NCI-H510A (cell line): ENCODE results near the gene HBD.
"Not testable (repeated sequence)": the region's sequence is repeated elsewhere in the genome, so short reads cannot be mapped to it uniquely, and the experiment has no call there.

Source experiments
- DNase-seq: peaks from one replicate; lab custom pipeline; 2025; lab: John Stamatoyannopoulos, UW

Gene HBD

DNA sequence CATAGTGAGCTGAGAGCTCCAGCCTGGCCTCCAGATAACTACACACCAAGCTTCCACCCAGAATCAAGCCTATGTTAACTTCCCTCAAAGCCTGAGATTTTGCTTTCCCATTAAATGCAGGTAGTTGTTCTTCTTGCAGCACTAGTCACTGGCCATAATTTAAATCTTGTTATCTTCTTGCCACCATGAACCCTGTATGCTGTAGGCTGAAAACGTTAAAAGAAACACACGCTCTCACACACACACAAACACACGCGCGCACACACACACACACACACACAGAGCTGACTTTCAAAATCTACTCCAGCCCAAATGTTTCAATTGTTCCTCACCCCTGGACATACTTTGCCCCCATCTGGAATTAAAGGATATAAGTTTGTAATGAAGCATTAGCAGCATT lies 19.2 kb upstream of the HBD start:
- DNase-seq: not testable (repeated sequence)

DNA sequence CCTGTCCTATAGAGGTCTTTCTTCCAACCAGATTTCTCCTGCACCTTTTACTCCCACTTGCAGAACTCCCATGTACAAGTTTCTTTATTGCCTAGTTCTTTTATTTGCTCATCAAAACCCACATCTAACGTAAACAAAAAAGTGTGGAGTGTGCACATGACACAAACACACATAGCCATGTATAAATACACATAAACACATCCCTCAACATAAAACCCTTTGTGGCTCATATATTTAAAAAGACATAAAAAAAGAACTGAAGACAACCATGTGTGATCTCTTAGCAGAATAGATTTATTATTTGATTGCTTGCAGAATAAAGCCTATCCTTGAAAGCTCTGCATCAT lies 18.6 kb upstream of the HBD start:
- DNase-seq: no peak

DNA sequence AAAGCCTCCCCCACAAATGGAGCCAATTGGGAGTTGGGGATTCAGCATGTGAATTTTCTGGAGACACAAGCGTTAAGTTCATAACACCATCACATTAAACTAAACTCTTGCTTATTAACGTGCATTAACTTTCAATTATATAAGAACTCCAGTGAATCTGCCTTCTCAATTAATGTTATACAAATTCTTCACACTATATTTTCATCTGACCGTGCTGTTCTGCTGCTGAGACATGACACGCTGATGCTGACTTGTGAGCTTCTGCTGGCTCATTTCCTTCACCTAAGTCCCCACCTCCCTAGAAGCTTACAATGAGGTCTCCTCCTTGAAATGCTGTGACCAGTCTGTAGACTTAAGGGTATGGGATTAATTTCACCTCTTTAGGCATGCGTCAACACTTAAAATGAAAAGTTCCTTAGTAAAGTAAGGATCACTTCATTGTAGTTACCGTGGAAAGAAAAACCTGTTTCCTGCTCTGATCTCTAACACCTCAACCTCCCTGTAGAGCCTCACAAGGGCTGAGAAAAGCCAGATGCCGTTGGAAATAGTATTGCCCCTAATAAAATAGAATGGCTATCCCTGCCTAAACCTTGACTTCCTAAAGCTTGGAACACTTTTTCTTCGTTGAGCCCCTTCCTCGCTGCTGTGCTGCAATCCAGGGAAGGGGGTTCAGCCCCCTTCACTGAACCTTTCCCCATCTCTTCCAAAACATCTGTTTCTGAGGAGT lies 18.1 kb upstream of the HBD start:
- no peak for DNase-seq

DNA sequence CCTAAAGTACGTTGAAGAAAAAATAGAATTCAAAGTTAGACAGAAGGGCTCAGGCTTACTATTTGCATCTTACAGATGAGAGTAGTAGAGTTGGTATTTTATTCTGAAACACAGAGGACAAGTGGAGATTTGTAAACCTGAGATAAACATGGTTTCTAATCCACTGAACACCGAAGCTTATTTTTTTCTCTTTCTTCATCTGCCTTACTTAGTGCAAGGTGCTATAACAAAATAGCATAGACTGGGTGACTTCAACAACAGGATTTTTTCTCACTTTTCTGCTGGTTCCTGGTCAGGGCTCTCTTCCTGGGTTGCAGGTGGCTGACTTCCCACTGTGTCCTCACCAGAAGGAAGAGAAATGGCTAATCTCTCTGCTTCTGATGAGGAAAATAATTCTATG lies 17.5 kb upstream of the HBD start:
- DNase-seq: no peak

DNA sequence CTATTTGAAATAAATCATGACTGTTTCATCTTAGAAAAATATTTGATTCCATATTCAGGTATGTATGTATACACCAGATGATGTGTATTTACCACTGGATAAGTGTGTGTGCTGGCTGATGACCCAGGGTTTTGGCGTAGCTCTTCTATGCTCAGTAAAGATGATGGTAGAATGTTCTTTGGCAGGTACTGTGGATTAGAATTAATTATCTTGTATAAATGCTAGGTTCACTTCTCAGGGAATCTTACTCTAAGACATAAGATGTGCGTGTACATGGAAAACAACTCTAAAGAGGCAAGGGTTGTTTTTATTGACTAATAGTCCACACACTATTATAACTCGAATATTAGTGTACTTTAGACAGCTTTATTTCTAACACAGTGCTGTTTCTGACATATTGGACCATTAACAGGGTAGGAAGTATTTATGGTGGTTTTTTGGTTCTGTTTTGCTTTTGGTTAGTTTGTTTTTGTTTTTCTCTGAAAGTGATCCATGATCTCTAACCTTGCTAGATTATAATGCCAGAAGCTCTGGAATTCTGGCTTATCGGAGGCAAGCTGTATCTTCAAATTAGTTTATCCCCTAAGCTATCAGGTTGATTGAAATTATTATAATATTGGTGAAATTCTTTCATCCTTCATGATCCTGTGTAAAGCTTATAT lies 16.4 kb upstream of the HBD start:
- DNase-seq: no peak

DNA sequence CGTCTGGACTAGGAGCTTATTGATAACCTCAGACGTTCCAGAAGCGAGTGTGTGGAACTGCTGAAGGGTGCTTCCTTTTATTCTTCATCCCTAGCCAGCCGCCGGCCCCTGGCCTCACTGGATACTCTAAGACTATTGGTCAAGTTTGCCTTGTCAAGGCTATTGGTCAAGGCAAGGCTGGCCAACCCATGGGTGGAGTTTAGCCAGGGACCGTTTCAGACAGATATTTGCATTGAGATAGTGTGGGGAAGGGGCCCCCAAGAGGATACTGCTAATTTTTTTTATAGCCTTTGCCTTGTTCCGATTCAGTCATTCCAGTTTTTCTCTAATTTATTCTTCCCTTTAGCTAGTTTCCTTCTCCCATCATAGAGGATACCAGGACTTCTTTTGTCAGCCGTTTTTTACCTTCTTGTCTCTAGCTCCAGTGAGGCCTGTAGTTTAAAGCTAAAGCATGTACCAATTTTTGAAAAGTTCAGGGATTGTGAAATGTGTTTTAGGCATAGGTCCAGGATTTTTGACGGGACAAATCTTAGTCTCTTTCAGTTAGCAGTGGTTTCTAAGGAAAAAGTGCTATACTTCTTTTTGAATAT lies 15.6 kb upstream of the HBD start, which contains the start of gene HBG1:
HBG1 (minus strand) TSS at position 51 of the 590 bp plus-strand sequence. CDS start 53 bp downstream, outside the sequence.
- DNase-seq: not testable (repeated sequence)

DNA sequence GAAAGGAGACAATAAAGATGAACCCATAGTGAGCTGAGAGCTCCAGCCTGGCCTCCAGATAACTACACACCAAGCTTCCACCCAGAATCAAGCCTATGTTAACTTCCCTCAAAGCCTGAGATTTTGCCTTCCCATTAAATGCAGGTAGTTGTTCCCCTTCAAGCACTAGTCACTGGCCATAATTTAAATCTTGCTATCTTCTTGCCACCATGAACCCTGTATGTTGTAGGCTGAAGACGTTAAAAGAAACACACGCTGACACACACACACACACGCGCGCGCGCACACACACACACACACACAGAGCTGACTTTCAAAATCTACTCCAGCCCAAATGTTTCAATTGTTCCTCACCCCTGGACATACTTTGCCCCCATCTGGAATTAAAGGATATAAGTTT lies 14.2 kb upstream of the HBD start:
- DNase-seq: not testable (repeated sequence)

DNA sequence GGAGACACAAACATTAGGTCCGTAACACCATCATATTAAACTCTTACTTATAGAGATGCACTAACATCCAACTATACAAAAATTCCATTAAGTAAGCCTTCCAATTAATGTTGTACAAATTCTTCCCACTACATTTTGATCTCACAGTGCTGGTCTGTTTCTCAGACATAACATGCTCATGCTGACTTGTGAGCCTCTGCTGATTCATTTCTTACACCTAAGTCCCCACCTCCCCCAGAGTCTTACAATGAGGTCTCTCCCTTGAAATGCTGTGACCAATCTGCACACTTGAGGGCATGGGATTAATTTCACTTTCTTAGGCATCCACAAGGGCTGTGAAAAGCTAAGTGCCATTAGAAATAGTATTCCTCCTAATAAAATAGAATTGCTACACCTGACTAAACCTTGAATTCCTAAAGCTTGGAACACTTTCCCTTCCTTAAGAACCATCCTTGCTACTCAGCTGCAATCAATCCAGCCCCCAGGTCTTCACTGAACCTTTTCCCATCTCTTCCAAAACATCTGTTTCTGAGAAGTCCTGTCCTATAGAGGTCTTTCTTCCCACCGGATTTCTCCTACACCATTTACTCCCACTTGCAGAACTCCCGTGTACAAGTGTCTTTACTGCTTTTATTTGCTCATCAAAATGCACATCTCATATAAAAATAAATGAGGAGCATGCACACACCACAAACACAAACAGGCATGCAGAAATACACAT lies 13.3 kb upstream of the HBD start:
- DNase-seq: no peak

DNA sequence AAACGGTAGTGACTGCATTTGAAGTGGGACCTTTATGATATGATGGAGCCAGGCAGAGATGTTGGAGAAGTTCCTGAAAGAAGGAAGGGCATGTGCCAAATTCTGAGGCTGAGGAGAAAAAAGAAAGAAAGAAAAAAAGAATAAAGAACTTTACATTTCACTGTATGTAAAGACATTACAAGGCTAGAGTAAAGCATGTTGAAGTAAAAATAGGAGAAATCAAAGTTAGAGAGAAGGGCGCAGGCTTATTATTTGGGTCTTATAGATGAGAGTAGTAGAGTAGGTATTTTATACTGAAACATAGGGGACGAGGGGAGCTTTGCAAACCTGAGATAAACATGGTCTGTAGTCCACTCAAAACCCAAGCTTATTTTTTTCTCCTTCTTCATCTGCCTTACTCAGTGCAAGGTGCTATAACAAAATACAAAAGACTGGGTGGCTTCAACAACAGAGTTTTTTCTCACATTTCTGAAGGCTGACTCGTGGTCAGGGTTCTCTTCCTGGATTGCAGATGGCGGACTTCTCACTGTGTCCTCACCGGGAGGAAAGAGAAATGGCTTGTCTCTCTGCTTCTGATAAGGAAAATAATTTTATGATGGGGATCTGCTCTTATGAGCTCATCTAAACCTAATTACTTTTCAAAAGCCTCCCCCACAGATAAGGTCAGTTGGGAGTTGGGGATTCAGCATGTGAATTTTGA lies 12.6 kb upstream of the HBD start:
- no peak for DNase-seq

DNA sequence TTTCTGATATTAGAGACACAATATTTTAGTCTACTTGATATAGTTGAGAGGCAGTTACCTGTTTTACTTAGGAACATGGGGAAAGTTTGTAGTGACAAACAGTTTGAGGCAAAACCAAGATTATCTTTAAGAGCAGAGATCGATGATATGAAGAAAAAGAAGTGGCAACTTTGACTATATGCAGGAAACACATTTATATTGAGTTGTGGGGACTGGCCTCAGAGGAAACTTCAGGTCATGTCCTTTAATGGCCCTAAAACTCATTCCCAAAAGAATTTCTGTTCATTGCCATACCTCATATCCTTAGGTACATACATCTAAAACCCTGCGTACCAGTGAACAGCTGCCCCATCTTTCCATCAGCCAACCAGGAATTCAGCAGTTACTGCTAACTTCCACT lies 10.9 kb upstream of the HBD start:
- no peak for DNase-seq

DNA sequence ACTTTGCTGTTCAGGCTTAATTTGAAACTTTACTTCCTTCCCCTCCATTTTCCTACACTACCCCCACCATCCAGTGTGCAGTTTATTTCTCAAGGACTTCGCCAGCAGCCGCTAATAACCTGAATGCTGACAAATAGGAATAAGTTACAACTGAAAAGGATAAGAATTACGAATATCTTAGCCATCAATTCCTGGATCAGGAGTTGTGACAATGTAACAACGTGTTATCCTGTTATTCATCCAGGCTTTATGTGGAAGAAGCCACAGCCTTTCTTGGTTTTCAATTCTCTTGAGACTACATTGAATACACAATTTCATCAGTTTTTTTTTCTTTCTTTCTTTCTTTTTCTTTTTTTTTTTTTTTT lies 9.5 kb upstream of the HBD start:
- no peak for DNase-seq

DNA sequence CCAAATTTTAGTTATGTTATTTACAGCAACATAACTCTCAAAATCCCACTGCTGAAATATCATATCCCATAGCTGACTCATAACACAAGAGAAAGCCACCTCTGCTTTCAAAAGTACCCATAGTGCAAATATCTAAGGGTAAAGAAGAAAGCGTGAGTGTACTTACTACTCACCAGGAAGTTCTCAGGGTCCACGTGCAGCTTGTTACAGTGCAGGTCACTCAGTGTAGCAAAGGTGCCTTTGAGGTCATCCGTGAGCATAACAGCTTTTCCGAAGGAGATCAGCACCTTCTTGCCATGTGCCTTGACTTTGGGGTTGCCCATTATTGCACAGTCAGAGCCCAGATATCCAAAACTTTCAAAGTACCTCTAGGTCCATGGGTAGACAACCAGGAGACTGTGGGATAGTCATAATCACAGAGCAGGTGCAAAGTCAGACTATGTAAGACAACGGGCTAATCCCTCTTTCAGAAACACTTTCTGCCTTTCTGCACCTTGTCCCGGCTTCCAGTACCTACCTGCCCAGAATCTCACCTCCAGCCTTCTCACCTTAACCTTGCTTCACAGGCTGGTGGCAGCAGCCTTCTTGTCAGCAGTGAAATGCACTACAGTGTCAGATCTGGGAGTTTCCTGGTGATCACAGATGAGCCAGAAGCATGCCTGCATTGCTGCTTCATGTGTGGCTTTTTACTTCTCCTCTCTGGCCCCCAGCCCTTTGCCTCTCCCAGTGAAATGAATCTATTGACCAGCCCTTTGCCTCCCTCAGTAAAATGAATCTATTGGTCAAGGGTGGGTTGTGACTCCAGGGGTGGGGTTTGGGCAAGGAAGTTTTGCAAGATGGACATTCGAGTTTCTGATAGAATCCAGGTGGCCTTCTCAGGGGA lies 8.9 kb upstream of the HBD start:
- DNase-seq: no peak

DNA sequence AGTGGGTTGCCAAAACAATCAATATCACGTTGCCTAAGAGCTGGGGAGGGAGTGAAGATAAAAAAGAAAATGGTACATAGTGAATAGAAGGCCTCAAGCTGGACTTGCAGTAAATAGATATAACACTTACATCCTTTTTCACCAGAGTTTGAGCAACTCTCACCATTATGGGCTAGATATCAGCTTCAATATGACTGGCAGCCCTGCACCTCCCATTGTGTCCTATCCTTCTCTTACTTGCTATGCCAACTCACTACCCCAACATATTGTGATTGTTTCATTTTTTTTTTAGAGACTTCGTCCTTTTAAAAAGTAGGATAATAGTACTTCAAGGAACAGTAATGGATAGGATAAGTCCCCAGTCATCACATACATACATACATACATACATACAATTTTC lies 7.9 kb upstream of the HBD start:
- no peak for DNase-seq

DNA sequence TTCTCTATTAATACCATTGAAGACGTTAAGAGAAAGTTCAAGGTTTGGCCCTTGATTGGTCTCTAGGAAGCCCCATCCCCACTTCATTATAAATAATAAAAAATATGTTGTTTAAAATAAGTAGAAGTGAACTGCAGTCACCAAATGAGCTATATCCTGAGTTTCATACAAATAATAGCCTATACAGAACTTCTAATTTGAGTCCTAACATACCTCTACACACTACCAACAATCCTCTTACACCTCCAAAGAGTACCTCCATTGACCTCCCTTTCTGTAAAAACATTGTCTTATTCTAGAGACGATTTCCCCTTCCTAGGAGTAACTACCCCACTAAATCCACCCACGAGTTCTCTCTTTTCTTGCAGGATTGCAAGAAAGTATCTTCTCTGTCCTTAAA lies 7.2 kb upstream of the HBD start:
- DNase-seq: no peak

DNA sequence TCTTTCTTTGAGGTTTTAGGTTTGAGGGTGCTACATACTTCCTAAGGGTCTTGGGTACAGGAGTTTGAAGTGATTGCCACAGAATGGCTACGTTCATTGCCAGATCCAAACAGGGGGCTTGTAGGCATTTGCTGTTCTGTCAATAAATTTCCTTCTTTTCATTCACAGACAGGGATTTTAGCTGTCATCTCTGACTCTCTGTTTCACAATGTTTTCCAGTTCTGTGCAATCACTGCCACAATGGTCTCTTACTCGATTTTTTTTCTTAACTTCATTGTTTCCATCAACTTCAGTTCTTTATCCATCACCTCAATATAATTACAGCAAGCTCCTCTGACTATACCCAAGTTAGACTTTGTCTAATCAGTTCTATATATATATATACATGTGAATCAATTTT lies 6.2 kb upstream of the HBD start:
- DNase-seq: no peak

DNA sequence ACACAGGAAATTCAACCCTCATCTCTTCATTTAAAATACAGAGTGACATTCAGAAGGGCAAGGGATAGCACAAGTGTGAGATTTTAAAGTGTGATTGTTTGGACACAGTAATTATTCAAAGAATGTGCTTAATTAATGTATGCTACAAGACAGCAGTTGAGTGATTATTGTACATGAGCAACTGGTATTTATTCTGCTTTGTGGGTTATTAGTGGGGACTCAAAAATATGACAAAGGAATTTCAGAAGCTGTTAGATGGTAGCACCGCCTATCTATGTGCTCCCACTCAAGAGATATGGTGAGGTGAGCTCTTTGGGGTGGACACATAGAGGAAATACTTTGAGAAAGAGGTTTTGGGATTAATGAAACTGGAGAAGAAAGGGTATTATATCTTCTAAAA lies 5.8 kb upstream of the HBD start:
- no peak for DNase-seq

DNA sequence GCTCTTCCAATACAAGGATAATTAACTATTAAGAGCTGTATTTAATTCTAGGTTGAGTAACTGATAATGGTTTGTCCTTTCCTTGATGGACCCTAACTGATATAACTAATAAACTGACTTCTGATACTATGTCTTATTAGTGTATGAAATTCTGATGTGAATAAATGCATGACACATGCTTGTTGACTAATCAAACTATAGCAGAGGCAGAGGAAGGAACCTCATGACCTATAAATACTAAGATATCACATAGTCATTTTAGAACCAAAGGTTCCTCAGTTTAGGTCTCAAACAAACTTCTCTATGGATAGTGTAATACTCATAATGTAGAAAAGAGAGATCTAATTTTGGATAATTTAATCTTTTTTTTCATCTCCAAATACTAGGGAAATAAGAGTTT lies 4.8 kb upstream of the HBD start:
- no peak for DNase-seq

DNA sequence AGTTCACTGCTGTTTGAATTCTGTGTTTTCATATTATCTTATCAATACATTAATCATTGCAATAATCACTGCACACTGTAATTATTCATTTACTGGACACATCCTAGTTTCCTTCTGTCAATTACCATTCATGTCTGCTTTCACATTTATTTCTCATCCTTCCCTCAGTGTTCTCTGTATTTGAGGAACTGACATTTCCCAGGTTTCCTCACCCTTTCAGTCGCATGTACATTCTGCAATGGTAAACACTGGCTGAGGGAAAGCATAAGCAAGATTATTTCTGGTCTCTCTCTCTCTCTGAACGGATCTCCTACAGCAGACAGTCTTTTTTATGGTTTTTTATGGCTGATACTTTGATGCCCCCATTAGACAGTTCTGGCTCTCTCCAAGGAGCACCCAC lies 4.2 kb upstream of the HBD start:
- DNase-seq: no peak

DNA sequence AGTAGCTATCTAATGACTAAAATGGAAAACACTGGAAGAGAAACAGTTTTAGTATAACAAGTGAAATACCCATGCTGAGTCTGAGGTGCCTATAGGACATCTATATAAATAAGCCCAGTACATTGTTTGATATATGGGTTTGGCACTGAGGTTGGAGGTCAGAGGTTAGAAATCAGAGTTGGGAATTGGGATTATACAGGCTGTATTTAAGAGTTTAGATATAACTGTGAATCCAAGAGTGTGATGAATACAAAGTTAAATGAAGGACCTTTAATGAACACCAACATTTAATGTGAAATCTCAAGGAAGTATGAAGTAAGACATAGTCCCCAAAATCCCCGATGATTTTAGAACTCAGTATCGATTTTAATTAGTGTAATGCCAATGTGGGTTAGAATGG lies 3.1 kb upstream of the HBD start:
- no peak for DNase-seq

DNA sequence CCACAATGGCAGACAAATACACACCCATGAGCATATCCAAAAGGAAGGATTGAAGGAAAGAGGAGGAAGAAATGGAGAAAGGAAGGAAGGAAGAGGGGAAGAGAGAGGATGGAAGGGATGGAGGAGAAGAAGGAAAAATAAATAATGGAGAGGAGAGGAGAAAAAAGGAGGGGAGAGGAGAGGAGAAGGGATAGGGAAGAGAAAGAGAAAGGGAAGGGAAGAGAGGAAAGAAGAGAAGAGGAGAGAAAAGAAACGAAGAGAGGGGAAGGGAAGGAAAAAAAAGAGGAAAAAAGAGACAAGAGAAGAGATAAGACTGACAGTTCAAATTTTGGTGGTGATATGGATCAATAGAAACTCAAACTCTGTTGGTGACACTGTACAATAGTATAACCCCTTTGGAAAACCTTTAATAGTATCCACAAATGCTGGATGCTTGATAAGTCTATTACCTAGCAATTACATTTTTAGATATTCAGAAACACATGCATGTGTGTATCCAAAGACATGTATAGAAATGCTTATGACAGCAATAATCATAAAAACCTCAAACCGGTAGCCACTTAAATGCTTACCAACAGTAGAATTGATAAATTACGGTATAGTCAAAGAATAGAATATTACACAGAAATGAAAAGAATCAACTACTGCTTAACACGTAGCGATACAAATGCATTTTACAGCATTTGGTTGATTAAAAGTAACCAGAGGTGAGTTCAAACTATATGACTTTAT lies 1.2 kb upstream of the HBD start:
- no peak for DNase-seq

DNA sequence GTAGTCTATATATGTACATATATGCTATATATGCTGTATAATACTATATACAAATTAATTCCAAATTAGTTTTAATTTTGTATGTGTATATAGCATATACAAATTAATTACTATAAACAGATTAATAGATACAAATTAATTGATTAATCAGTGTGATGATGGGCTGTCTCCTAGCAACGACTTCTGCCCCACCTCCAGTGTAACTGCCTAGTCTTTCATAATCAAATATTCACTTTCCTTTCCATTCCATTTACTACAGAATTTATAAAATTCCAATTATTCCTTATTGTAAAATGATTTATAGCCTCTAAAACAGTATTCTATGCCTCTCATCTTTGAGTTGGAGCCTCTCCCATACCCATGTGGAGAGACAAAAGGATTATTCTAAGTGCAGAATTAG lies 976 bp downstream of the HBD start:
- no peak for DNase-seq
